TTC549 (cell line): Measurements from ENCODE around the gene ANKS1B.
"Not testable (repeated sequence)": the region's sequence is repeated elsewhere in the genome, so short reads cannot be mapped to it uniquely, and the experiment has no call there.

Experiments used
- FAIRE-seq: peaks from 2 replicates; lab custom pipeline; 2012; peaks lifted over from hg19 to GRCh38; lab: Jason Lieb, UNC

ANKS1B gene

DNA sequence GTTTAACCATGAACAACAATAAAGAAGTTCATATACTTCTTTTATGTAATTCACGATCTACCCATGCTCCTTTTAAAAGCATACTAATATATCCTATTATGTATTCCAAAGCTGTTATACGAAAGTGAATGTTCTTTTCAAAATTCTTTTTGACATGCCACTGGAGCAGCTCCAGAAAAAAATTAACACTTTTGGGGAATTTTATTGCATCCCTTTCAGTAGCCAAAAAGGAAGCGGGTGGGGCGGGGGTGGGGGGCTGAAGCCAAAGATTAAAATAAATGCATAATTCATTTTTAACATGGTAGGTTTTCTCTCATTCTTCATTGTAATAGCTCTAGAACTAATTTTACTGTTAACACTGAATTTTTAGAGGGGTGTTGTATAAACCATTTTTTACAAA, 123.0 kb downstream of the ANKS1B start:
- FAIRE-seq, result no peak

DNA sequence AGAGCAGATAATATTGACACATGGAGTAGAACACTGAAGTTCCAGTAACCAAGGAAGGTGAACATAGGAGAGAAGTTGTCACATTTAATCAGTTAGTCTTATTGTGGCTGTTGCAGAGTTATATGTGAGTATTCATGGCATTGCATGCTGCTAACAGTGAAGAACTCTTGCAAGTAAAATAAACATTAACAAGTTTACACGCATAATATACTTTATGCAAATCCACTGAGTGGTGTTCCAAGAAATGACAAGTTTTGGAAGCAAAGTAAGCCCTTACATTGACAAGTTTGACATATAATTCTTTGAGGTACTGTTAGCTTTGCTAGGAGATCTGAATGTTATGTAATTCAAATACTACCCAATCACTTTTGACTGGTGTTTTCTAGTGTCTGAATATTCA, 125.6 kb downstream of the ANKS1B start:
- no peak for FAIRE-seq

DNA sequence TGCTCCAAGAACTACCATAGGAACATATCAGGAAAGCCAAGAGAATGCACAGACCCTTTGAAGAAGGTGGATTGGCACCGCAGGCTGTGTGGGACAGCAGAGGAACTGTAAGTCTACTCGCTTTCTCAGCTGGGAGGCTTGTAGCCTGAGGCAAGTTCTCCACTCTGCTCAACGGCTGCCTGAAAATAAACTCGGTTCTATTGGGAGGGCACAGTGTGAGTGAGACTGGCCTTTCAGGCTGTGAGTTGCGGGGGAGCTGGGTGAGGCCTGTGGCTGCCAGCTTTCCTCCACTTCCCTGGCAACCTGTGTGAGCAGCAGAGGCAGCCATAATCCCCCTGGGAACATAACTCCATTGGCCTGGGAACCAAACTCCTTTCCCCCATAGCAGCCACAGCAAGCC, 132.1 kb downstream of the ANKS1B start:
- no peak for FAIRE-seq

DNA sequence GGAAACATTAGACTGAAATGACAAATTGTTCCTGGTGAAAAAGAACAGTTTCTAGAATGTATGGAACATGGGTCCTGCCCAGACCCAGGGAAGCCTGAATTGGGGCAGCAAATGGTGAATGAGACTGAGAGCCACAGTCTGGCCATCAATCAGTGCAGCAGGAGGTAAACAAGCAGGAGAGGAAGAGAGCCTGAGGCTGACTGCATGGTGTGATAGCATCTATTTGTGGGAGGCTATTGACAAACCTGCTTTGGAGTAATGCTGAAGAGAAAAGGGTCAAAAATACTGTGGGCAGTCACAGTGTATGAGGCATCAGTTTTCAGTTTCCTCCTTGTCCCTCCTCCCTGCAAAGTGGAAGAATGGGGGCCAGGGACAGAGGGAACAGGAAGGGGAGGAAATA, 136.8 kb downstream of the ANKS1B start:
- no peak for FAIRE-seq

DNA sequence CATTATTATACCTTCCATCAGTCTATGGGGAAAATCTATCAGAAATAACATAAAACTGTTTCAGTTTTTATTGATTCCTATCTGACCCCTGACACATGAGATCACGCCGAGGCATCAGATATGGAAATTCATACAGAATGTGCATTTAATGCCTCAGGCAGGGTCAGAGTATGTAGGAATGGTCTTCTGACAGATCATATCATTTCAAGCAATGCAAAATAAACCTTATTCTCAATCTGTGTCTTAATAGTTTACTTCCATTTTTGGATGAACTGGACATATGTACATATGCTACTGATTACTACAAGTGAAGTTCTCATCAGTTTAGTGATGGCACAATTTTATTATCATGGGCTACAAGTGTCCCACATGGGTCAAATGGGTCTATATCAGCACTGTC, 150.0 kb downstream of the ANKS1B start:
- FAIRE-seq, result no peak

DNA sequence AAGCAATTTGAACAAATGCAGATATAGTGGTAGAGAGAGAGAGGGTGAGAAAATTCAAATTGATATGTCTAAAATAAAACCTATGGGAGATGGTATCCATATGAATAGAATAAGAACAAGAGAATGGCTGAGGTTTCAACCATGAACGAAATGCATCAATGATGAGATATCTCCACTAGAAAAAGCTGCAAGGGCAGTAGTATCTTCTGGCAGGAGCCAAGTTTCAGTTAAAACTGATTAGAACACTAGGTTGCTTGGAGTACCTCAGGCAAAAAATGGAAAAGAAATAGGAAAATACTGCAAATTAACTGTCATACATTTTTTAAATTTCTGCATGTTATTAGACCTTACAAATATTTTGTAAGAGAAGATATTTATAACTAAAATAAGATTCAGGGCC, 151.3 kb downstream of the ANKS1B start:
- FAIRE-seq, result no peak

DNA sequence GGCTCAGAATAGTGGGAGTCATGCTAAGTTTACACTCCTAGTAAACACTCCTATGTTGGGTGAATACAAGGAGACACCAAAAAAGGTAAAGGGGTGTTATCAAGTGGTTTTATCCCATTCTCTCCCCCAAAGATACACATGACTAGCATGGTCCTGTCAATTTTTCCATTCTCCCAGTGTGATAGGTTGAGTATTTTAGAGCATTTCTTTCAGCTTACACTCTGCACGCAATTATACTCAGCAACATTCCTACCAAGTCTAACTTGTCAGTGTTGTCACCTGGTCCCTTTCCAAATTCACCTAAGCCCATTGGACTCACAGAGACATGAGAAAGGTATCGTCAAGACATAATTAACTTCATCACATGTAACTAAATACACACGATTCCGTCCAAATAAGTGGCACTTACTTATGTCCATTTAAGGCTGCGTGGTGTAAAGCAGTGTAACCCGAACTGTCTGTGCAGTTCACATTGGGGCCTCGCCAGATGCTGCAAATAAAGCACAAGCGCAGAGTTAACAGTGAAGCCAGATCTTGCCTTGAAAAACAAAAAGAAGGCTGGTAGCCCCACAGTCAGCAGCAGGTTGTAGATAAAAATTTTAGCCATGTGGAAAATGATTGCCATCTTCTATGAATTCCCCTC, 159.7 kb downstream of the ANKS1B start:
- no peak for FAIRE-seq

DNA sequence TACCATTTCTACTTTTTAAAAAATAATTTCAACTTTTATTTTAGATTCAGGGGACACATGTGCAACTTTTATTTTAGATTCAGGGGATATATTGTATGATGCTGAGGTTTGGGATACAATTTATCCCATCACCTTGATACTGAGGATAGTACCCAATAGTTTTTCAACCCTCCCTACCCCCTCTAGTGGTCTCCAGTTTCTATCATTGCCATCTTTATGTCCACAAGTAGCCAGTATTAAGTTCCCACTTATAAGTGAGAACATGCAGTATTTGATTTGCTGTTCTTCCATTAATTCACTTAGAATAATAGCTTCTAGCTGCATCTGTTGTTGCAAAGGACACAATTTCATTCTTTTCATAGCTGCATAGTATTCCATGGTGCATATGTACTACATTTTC, 162.5 kb downstream of the ANKS1B start:
- no peak for FAIRE-seq

DNA sequence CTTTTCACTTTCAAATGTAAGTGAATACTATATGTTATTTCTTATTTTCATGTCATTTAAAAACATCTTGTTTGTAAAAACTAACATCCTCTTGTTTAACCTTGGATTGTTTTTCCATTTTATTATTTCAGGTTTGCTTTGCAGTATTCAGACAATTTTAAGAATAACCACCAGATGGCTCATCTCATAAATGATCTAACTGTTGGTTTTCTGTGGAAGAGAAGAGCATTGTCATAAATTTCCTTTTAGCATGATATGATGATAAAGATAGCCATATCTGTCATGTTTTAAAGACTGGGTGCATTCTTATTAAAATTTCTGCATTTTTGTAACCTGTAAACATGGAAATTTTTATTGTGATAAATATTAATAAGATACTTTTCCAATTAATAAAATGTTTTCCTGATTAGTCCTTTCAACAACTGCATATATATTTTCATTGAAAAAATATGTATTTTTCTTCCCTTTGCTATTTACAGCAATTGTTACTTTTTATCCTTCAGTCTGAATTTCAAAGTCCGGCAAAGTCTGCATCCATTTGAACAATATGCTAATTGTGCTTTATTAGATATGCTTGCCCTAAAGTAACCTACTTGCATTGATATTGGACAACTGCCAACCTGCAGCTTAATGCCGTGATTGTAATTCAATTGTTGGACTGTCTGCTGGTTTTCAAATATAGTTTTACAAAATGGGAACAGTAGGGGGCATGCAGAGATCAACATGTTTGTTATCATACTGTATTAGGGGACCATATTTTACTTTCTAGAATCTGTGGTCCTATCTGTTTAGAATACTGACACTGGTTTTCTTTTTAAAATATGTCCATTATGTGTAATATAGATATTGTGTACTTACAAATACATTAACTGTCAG, 173.8 kb downstream of the ANKS1B start:
- FAIRE-seq, result peak; percentile 82

DNA sequence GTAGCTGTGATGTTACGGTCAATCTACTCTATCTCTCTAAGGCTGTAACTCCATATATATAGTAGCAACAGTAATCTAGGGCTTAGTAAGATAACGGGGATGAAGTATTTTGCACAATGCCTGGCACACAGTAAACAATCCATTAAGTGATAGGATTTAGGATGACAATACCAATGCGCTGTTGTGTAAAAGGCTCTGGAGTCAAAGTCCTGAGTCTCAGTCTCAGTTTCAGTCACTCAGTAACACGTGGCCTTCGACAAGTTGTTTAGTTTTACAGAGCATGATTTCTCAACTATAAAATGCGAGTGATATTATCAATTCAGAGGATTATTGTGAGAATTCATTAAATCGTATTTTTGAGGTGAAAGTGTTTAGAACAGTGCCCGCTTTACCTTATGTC, 174.8 kb downstream of the ANKS1B start:
- FAIRE-seq, result no peak

DNA sequence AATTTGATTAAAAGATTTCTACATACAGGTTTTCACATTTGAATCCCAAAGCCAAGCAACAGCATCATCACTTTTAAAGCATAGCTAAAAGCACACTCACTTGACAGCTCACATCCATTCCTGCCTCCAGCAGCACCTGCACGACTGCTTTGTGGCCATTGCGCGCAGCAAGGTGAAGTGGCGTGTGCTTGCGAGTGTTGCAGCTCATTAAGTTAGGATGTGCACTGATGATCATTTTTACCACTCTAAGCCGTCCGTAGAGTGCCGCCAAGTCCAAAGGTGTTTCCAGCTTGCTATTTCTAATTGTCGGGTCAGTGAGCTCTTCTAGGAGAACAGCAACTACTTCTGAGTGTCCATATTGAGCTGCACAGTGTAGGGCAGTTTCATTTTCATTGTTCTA, 178.4 kb downstream of the ANKS1B start:
- FAIRE-seq, result no peak

DNA sequence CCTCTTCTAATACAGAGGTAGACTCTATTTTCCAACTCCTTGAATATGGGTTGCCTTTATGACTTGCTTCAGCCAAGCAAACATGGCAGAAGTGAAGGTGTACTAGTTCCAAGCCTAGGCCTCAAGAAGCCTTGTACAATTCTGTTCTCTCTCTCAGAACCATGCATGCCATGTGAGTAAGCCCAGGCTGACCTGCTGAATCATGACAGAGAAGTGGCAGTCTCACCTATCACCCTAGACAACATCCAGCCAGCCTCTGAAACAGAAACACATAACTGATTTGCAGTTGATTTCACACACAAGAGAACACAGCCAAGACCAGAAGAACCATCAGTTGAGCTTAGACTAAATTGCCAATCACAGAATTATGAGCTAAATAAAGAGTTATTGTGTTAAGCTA, 180.0 kb downstream of the ANKS1B start:
- no peak for FAIRE-seq

DNA sequence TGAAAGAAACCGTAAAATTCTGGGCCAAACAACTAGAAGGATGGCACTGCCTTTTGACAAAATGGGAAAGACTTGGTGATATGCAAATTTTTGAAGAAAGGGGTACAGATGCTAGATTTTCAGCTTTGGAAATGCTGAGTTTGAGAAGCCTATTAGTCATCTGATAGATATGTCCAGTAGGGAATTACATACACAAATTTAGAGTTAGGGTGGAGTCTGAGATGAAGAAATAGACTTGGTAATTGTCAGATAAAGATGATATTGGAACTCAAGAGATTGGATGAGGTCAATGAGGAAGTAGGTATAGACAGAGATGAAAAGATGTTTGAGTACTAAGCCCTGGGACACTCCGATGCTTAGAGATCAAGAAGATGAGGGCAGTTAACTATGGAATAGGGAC, 184.1 kb downstream of the ANKS1B start:
- no peak for FAIRE-seq

DNA sequence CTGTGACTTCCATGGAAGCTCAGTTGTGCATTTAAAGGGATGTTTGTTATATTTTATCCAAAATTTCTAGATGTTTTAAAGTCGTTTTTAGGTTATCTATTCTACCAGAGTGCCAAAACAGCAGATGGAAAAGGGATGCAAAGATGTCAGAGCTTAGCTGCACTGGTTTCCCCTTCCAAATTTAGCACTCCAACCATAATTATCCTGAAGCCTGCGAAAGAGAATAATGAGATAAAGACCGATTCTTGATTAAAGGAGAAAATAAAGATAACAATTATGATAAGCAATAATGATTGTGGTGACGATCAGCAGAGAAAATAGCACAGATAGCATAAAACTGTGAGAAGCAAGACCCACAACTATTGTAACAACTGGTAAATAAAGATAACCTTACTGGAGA, 186.8 kb downstream of the ANKS1B start:
- FAIRE-seq, result not testable (repeated sequence)

DNA sequence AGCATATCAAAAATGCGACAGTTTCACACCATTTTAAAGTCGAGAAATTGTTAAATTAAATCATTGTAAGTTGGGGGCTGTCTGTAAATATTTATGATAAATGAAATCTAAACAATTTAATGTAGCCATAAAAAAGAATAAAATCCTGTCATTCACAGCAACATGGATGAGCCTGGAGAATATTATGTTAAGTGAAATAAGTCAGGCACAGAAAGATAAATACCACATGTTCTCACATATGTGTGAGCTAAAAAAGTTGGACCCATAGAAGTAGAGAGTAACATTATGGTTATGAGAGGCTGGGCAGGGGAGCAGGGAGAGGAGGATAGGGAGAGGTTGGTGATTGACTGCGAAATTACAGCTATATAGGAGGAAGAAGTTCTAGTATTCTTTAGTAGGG, 201.3 kb downstream of the ANKS1B start:
- no peak for FAIRE-seq

DNA sequence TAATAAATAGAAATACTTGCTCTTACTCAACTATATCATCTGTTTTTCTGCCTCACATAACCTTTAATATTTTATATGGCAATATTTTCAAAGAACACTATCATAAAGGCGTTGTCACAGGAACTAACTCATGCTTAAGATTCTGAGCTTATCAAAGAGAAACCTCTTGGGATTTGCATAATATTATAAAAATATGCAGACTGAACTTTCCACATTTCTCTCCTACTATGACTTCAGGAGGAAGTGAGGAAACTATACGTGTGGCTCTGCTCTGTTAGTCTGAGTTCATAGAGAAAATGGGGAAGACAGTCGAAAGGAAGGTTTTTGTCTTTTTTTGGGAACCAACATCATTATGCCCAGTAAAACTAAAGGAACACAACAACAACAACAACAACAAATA, 212.5 kb downstream of the ANKS1B start:
- no peak for FAIRE-seq

DNA sequence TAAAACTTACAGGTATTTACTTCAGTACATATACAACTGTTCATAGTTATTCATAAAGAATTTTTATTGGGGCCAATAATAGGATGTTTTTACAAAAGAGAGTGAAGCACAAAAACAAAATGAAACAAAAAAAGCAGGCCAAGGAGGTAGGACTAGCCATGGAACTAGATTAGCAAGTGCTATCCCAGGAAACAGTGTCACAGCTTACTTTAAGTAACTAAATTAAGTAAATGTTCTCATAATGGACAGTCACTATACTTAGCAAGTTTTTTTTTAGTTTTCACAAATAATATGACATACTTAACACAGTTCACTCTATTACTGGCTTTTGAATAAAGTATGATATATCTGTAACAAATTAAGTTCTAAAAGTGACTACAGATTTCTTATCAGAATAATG, 213.1 kb downstream of the ANKS1B start:
- no peak for FAIRE-seq

DNA sequence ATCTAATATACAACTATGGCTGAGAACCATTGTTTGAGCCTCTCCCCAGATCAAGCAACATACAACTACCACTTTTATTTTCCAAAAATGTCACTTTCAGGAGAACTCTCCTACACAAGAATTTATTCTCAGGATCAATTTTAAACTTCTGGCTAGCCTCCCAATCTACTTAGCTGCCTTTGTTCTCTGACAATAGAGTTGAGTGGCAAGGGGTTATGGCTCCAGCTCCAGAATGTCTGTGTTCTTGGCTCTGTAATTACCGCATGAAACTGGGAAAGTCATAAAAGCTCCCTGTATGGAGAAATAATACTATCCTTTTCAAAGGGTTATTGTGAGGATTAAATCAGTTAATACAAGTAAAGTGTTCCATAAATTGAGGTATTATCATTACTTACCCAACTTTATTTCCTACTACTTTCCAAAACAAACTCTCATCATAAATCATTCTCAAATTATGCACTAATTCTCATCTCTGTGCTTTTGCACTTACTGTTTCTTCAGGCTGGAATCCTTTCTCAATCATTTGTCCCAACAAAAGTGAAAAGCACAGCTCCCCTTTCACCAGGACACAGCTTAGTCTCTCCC, 215.2 kb downstream of the ANKS1B start:
- FAIRE-seq, result no peak

DNA sequence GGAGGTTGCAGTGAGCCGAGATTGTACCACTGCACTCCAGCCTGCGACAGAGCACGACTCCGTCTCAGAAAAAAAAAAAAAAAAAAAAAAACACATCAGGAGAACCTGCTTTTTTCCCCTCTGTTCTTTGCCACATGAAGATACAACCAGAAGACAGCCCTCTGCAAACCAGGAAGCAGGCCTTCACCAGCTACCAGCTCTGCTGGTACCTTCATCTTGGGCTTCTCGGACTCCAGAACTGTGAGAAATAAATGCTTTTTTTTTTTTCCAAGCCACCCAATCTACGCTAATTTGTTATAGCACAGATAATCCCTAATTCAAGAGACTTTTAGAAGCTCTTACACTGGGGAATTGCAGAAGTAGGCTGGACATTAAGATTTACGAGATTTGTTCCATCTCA, 216.0 kb downstream of the ANKS1B start:
- no peak for FAIRE-seq

DNA sequence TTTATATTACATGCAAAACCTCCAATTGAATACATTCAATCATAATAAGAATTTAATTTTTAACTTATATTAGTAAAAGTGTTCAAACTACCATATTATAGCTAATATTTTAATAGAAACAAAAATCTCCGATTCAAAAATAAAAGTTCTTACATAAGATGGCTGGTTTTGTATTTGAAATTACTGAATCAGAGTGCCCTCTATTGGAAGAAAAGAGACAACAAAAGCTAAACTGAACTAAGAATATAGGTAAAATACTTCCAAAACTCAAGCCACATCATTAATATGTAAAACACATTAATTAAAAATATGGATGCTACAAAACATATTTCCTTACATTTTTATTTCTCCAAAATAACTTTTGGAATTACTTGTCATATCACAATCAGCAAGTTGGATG, 216.9 kb downstream of the ANKS1B start:
- FAIRE-seq, result peak; percentile 92

DNA sequence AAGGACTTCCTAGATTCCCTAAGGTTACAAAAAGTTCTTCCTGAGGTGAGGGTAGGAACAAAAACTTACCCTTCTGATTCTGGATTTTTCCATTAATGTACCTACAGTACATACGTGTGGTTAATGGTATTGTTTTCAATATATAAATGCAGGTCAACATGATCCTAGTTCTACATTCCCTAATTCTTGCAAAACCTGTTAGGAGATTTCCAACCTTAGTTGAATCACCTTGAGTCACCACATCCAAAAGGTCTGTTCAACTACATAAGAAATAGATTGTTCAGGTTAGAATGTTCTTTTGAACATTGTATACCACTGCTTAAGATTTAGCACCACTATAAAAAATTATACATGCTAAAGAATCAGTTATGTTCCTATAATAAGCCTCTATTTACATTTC, 218.3 kb downstream of the ANKS1B start:
- FAIRE-seq, result no peak

DNA sequence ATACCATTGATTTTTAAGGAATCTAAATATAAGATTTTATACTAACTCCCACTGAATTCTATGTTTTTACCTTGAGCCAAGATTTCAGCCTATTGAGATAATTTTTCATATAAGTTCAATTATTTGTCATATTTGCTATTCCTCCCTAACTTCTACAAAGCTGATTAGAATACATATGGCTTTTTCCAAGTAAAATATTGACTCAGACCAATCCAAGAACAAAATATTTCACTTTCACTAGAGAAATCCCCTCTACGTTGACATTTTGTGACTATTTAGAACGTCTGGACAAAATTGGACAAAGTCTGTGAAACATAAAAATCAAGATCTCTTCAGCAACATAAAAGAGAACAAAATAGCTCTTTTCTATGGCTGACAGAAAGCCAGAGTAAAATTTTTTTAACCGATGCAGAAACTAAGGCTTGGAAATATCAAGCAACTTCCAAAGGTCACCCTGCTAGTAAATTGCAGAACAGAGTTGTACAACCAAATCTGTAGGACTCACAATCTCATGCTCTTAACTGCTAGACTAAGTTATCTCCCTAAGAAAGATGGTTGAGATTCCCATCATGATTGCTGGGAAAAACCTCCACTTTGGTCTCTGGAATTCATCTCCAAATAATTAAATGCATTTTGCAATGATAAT, 219.1 kb downstream of the ANKS1B start:
- no peak for FAIRE-seq

DNA sequence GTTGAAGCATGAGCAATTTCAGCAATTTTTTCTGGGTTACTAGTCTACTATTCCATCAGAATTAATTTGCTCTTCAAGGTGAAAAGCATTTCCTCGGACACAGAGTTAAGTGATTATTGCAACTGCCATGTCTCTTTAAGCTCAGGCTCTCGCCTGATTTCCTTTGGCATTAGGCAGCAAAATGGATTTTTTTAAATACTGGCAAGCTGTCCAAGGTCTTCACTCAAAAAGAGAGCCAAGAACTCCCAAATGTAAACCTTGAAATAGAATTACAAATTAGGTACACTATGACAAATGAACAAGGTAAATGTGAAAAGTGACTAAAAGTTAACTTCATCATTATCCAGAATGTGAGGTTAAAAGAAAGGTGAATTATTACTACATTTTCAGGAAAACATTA, 225.3 kb downstream of the ANKS1B start:
- FAIRE-seq, result no peak
